ENCODE measurements around the gene ANKRD63.

The ANKRD63 gene

GRCh38 chr15:40287968-40288367 lies 5.1 kb upstream of the ANKRD63 start:
- in situ Hi-C loops (cut with HindIII; ENCODE audit: low pct_unique_long_range_greater_than_20kb, low sequenced_read_pairs) = no loop called here
- no peak for DNase-seq (ENCODE audit: low read depth in 1 of 2, low spot score in 1 of 2)
- no peak for TF ChIP-seq JUND (IDR thresholded peaks at IDR 0.05; ENCODE audit: low read depth)

- no peak for TF ChIP-seq JUND (IDR thresholded peaks at IDR 0.05; ENCODE audit: low read depth)
- in situ Hi-C loops (cut with HindIII; ENCODE audit: low pct_unique_long_range_greater_than_20kb, low sequenced_read_pairs) = no loop called here
- DNase-seq (ENCODE audit: low read depth in 1 of 2, low spot score in 1 of 2) = no peak
These were observed 4.6 kb upstream of the ANKRD63 start for GRCh38 chr15:40287505-40287904.

- no peak for DNase-seq (ENCODE audit: low read depth in 1 of 2, low spot score in 1 of 2)
- no peak for TF ChIP-seq JUND (IDR thresholded peaks at IDR 0.05; ENCODE audit: low read depth)
- in situ Hi-C loops (cut with HindIII; ENCODE audit: low pct_unique_long_range_greater_than_20kb, low sequenced_read_pairs) = no loop called here
These were observed 3.9 kb upstream of the ANKRD63 start for GRCh38 chr15:40286794-40287193.

GRCh38 chr15:40286061-40286532 lies 3.2 kb upstream of the ANKRD63 start:
- DNase-seq (ENCODE audit: low read depth in 1 of 2, low spot score in 1 of 2) = no peak
- in situ Hi-C loops (cut with HindIII; ENCODE audit: low pct_unique_long_range_greater_than_20kb, low sequenced_read_pairs) = no loop called here
- TF ChIP-seq JUND (IDR thresholded peaks at IDR 0.05; ENCODE audit: low read depth) = no peak

GRCh38 chr15:40285554-40286011 lies 2.7 kb upstream of the ANKRD63 start:
- TF ChIP-seq JUND (IDR thresholded peaks at IDR 0.05; ENCODE audit: low read depth) = no peak
- in situ Hi-C loops (cut with HindIII; ENCODE audit: low pct_unique_long_range_greater_than_20kb, low sequenced_read_pairs) = no loop called here

GRCh38 chr15:40285151-40285550 lies 2.3 kb upstream of the ANKRD63 start:
- no peak for TF ChIP-seq JUND (IDR thresholded peaks at IDR 0.05; ENCODE audit: low read depth)
- in situ Hi-C loops (cut with HindIII; ENCODE audit: low pct_unique_long_range_greater_than_20kb, low sequenced_read_pairs) = no loop called here
- DNase-seq (ENCODE audit: low read depth in 1 of 2, low spot score in 1 of 2) = peak in 1 of 2 experiments; percentile 49

More at GRCh38 chr15:40285554-40286011, 2.7 kb upstream of the ANKRD63 start:
- DNase-seq (ENCODE audit: low read depth in 1 of 2, low spot score in 1 of 2) = no peak

GRCh38 chr15:40283615-40284300 lies 894 bp upstream of the ANKRD63 start:
- in situ Hi-C loops (cut with HindIII; ENCODE audit: low pct_unique_long_range_greater_than_20kb, low sequenced_read_pairs) = no loop called here
- no peak for TF ChIP-seq JUND (IDR thresholded peaks at IDR 0.05; ENCODE audit: low read depth)
- DNase-seq (ENCODE audit: low read depth in 1 of 2, low spot score in 1 of 2) = no peak

- DNase-seq (ENCODE audit: low read depth in 1 of 2, low spot score in 1 of 2) = peak; percentile 52 to 86
- in situ Hi-C loops (cut with HindIII; ENCODE audit: low pct_unique_long_range_greater_than_20kb, low sequenced_read_pairs) = no loop called here
- TF ChIP-seq JUND (IDR thresholded peaks at IDR 0.05; ENCODE audit: low read depth) = no peak
These were observed 556 bp downstream of the ANKRD63 start for GRCh38 chr15:40282147-40282868.

- no peak for TF ChIP-seq JUND (IDR thresholded peaks at IDR 0.05; ENCODE audit: low read depth)
- no peak for DNase-seq (ENCODE audit: low read depth in 1 of 2, low spot score in 1 of 2)
- in situ Hi-C loops (cut with HindIII; ENCODE audit: low pct_unique_long_range_greater_than_20kb, low sequenced_read_pairs) = no loop called here
These were observed 1.1 kb downstream of the ANKRD63 start for GRCh38 chr15:40281801-40282146.

GRCh38 chr15:40281057-40281800 lies 1.6 kb downstream of the ANKRD63 start:
- no peak for TF ChIP-seq JUND (IDR thresholded peaks at IDR 0.05; ENCODE audit: low read depth)
- DNase-seq (ENCODE audit: low read depth in 1 of 2, low spot score in 1 of 2) = no peak
- in situ Hi-C loops (cut with HindIII; ENCODE audit: low pct_unique_long_range_greater_than_20kb, low sequenced_read_pairs) = no loop called here

GRCh38 chr15:40280260-40281056 lies 2.4 kb downstream of the ANKRD63 start:
- no peak for DNase-seq (ENCODE audit: low read depth in 1 of 2, low spot score in 1 of 2)
- in situ Hi-C loops (cut with HindIII; ENCODE audit: low pct_unique_long_range_greater_than_20kb, low sequenced_read_pairs) = no loop called here
- TF ChIP-seq JUND (IDR thresholded peaks at IDR 0.05; ENCODE audit: low read depth) = no peak

All from T47D (cell line).